OCI-LY3 (cell line): ENCODE results near the gene NDE1.

Source experiments
- H2AFZ ChIP-seq: fragments of 200-600, 300-600 bp; shearing (Covaris generic); 2 replicates; pipeline ENCODE4 v1.6.0; 2014; ENCODE audit warnings: antibody characterized with exemption, low read depth, low read length
- H3K27ac ChIP-seq: fragments of 200-600, 300-600 bp; sonication (generic); 2 replicates; pipeline ENCODE4 v1.5.1; 2014; ENCODE audit warnings: mild to moderate bottlenecking, low read length, moderate library complexity, mixed read lengths
- H3K27me3 ChIP-seq: fragments of 200-600, 300-600 bp; sonication (generic); 2 replicates; pipeline ENCODE4 v1.6.1; 2014; ENCODE audit warnings: low read depth, low read length, mixed read lengths
- H3K36me3 ChIP-seq: fragments of 200-600, 300-600 bp; sonication (generic); replicated peaks from 2 replicates; pipeline ENCODE3; 2014; ENCODE audit warnings: low read depth, low read length, mixed read lengths
- H3K4me1 ChIP-seq: fragments of 300-600, 200-600 bp; sonication (generic); 2 replicates; pipeline ENCODE4 v1.6.1; 2014; ENCODE audit warnings: low read length, mixed read lengths
- H3K4me2 ChIP-seq: fragments of 200-600, 300-600 bp; sonication (generic); 2 replicates; pipeline ENCODE4 v1.6.1; 2014; ENCODE audit warnings: low read length, mixed read lengths
- H3K4me3 ChIP-seq: fragments of 300-600, 200-600 bp; sonication (generic); 2 replicates; pipeline ENCODE4 v1.5.1; 2014; ENCODE audit warnings: antibody characterized with exemption, mild to moderate bottlenecking, low read length, moderate library complexity
- H3K79me2 ChIP-seq: fragments of 300-600, 200-600 bp; shearing (Covaris generic); 2 replicates; pipeline ENCODE4 v1.6.1; 2014; ENCODE audit warnings: mild to moderate bottlenecking, low read length, mixed read lengths
- H3K9ac ChIP-seq: fragments of 300-600, 200-600 bp; shearing (Covaris generic); 2 replicates; pipeline ENCODE4 v1.6.0; 2014; ENCODE audit warnings: mild to moderate bottlenecking, low read length, moderate library complexity
- H3K9me3 ChIP-seq: fragments of 200-600, 300-600 bp; shearing (Covaris generic); 2 replicates; pipeline ENCODE4 v1.6.1; 2014; ENCODE audit warnings: low read length, mixed read lengths; ENCODE audit not compliant: insufficient read depth
- H4K20me1 ChIP-seq: fragments of 200-600, 300-600 bp; sonication (generic); 2 replicates; pipeline ENCODE4 v1.6.1; 2016; ENCODE audit warnings: low read length, mixed read lengths; ENCODE audit not compliant: insufficient read depth
- EZH2phosphoT487 ChIP-seq: fragments of 200-600 bp; shearing (Covaris generic); IDR thresholded peaks from 2 replicates; pipeline ENCODE4 v1.6.1; 2018; ENCODE audit warnings: antibody characterized with exemption, mixed run types, low read depth
- TF ChIP-seq, protein P1 (sequence below): fragments of 200-600, 300-600 bp; sonication (generic); IDR thresholded peaks from 2 replicates; pipeline ENCODE4 v1.5.1; 2014; ENCODE audit warnings: antibody characterized with exemption, low read length, low read depth

The NDE1 gene

DNA sequence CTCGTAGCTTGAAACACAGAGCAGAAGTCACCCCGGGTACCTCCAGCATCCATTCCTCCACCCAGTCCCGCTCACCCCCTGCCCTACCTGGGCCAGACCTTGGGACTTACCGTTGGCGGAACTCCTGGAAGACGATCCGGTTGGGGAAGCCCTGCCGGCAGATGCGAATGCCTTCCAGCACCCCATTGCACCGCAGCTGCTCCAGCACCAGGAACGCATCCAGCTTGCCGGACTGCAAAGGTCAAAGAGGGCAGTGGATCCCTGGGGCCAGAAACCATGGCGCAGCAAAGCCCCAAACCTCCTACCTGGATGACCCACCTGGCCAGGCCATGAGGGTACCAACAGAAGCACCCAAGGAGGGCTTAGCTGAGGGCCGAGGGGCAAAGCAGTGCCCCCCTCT lies 97.9 kb downstream of the NDE1 start:
- Histone ChIP-seq H3K9me3 (no peaks in the 10 kb centered on the region), H3K36me3 (no peaks in the 10 kb centered on the region), H4K20me1 (no peaks in the 10 kb centered on the region), H3K27me3 (no peaks in the 10 kb centered on the region), H3K79me2 (no peaks in the 10 kb centered on the region), H3K4me1 (no peaks in the 10 kb centered on the region), H3K4me3 (no peak overlapping the region), H3K9ac (no peak overlapping the region), H2AFZ (no peak overlapping the region), H3K27ac (no peak overlapping the region), H3K4me2 (no peak overlapping the region)
- TF ChIP-seq, protein P1, sequence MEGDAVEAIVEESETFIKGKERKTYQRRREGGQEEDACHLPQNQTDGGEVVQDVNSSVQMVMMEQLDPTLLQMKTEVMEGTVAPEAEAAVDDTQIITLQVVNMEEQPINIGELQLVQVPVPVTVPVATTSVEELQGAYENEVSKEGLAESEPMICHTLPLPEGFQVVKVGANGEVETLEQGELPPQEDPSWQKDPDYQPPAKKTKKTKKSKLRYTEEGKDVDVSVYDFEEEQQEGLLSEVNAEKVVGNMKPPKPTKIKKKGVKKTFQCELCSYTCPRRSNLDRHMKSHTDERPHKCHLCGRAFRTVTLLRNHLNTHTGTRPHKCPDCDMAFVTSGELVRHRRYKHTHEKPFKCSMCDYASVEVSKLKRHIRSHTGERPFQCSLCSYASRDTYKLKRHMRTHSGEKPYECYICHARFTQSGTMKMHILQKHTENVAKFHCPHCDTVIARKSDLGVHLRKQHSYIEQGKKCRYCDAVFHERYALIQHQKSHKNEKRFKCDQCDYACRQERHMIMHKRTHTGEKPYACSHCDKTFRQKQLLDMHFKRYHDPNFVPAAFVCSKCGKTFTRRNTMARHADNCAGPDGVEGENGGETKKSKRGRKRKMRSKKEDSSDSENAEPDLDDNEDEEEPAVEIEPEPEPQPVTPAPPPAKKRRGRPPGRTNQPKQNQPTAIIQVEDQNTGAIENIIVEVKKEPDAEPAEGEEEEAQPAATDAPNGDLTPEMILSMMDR, result no peak
- no peak for TF ChIP-seq EZH2phosphoT487

DNA sequence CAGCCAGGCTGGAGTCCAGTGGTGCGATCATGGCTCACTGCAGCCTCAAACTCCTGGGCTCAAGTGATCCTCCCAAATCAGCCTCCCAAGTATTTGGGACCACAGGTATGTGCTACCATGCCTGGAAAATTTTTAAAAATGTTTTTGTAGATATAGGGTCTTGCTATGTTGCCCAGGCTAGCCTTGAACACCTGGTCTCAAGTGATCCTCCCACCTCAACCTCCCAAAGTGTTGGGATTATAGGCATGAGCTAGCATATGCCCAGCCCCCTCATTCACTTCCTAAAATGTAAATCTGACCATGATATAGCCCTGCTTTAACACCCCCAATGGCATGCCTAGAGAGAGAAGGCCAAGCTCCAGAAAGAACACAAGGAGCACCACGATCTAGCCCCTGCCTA lies 98.6 kb downstream of the NDE1 start:
- H3K4me2 ChIP-seq, result no peak overlapping the region
- no peak for TF ChIP-seq EZH2phosphoT487
- TF ChIP-seq, protein P1, result no peak
- H3K36me3 ChIP-seq, result no peaks in the 10 kb centered on the region
- no peaks in the 10 kb centered on the region for H3K4me1 ChIP-seq
- H3K4me3 ChIP-seq, result no peak overlapping the region
- no peaks in the 10 kb centered on the region for H3K79me2 ChIP-seq
- no peaks in the 10 kb centered on the region for H3K27me3 ChIP-seq
- no peak overlapping the region for H3K9ac ChIP-seq
- no peaks in the 10 kb centered on the region for H3K9me3 ChIP-seq
- no peaks in the 10 kb centered on the region for H4K20me1 ChIP-seq
- no peak overlapping the region for H3K27ac ChIP-seq
- no peak overlapping the region for H2AFZ ChIP-seq

DNA sequence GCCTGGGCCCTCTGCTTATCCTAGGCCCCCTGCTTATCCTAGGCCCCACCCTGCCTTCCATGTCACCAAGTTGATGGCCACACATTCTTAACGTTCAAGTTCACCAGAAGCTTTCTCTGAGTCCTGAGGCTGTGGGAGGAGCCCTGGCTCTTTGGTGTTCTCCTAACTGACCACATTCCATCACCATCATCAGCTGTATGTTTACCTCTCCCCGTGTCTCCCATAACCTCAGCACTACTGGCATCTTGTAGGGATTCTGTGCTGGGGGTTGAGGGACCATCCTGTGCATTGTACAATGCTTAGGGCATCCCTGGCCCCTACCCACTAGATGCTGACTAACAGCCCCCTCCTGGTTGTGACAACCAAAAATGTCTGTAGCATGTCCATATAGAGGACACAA lies 99.3 kb downstream of the NDE1 start:
- Histone ChIP-seq H3K4me3 (no peak overlapping the region), H3K4me2 (no peak overlapping the region), H3K27ac (no peak overlapping the region), H3K9ac (no peak overlapping the region), H3K9me3 (no peaks in the 10 kb centered on the region), H3K36me3 (no peaks in the 10 kb centered on the region), H3K79me2 (no peaks in the 10 kb centered on the region), H3K27me3 (no peaks in the 10 kb centered on the region), H2AFZ (no peak overlapping the region), H4K20me1 (no peaks in the 10 kb centered on the region), H3K4me1 (no peaks in the 10 kb centered on the region)
- TF ChIP-seq, protein P1, result no peak
- no peak for TF ChIP-seq EZH2phosphoT487

DNA sequence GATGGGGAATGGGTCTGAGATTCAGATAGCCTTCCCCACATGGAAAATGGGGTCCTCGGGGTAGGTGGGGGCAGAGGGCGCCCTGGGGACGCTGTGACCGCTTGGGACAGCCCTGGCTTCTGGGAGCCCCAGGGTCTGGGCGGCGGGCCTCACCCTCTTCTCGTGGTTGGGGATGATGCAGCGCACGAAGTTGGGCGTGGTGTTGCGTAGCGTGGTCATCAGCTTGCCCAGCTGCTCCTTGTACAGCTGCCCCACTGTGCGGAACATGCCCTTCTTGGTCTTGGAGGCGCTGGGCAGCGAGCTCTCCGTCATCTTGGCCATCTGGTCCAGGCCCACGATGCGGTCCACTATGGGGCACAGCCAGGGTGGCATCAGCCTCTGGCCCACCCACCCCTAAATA lies 99.9 kb downstream of the NDE1 start:
- no peak overlapping the region for H2AFZ ChIP-seq

More for the DNA sequence above, 99.9 kb downstream of the NDE1 start:
- Histone ChIP-seq H3K4me3 (no peak overlapping the region), H3K9me3 (no peaks in the 10 kb centered on the region), H3K27me3 (no peaks in the 10 kb centered on the region), H3K9ac (no peak overlapping the region), H3K4me2 (no peak overlapping the region), H3K27ac (no peak overlapping the region), H3K4me1 (no peaks in the 10 kb centered on the region), H3K79me2 (no peaks in the 10 kb centered on the region), H4K20me1 (no peaks in the 10 kb centered on the region), H3K36me3 (no peaks in the 10 kb centered on the region)
- TF ChIP-seq, protein P1, result no peak
- TF ChIP-seq EZH2phosphoT487, result no peak
